HG03139 (cell line): ENCODE data around the gene DLL4.

ENCODE experiments used
- ATAC-seq: cut with Tn5 transposase; IDR thresholded peaks from one replicate; pipeline ENCODE4 v1.9.1; 2021; ENCODE audit not compliant: unreplicated experiment

DLL4 gene

DNA sequence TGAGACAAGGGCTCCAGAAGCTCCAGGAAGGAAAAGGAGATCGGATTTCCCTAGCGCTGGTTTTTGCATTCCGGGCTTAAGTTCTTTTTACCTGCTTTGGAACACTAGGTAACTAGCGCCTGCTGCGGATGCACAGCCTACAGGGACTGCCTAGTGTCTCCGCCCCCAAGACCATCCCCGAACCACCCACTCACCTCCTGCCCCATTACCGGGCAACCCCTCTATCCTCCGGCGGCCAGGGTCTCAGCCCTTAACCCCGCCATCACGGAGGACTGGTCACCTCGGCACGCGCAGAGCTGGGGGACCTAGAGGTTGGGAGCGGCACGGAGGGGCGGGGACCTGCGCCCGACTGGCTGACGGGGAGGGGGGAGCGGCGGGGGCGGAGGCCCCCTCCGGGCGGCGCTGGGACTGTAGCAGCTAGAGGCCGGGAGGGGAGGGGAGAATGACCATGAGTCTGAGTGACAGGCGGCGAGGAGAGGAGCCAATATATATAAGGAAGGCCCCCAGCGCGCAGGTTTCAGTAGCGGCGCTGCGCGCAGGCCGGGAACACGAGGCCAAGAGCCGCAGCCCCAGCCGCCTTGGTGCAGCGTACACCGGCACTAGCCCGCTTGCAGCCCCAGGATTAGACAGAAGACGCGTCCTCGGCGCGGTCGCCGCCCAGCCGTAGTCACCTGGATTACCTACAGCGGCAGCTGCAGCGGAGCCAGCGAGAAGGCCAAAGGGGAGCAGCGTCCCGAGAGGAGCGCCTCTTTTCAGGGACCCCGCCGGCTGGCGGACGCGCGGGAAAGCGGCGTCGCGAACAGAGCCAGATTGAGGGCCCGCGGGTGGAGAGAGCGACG lies at the start of gene DLL4:
Gene DLL4, plus strand, starts transcription at position 520 of the 839 bp plus-strand sequence. CDS start 329 bp downstream, outside the sequence.
- no peak for ATAC-seq

DNA sequence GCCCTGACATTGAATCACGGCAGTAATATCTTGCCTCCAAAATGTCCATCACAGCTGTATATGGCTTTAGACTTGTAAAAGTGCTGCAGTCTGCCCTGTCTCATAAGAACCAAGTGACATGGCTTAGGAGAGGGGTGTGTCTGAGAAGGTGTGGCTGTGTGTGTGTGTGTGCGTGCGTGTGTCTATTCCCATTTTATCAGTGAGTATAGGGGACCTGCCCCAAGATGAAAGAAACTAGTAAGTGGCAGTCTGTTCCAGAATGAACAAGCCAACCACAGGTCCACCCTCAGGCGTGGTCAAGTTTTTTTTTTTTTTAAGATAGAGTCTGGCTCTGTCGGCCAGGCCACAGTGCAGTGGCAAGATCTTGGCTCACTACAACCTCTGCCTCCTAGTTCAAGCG lies 49.5 kb upstream of the DLL4 start:
- ATAC-seq, result no peak

DNA sequence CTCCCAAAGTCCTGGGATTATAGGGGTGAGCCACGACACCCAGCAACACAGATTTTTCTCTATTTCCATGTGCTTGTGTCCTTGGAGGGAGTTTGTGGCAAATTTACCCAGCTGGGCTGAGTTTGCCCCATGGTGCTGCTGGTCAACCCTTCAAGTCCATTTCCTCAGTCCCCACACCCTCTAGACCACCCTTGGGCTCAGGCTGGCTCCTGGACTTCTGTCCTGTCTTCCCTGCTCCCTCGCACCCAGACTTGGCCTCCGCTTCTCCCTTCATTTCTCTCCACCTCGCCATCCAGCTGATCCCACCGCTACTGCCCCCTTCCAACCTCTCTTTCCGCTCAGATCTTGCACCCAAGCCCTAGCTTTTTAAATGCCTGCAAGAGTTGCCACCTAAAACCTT lies 47.8 kb upstream of the DLL4 start:
- ATAC-seq, result no peak

DNA sequence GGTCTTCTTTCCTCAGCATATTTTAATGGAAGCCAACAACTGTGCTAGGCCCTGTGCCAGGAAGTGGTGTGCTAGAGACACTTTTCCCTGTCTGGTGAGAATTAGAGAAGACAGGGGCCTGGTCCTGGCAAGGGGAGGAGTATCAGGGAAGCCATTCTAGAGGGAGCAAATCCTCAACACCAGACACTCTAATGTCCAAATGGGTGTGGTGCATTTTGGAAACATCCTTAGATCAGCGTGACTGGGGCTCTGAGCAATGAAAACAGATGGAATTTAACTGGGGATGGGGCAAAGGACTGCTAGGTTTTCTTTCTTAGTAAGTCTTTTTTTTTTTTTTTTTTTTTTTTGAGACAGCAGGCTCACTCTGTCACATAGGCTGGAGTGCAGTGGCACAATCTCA lies 42.6 kb upstream of the DLL4 start:
- ATAC-seq, result no peak

DNA sequence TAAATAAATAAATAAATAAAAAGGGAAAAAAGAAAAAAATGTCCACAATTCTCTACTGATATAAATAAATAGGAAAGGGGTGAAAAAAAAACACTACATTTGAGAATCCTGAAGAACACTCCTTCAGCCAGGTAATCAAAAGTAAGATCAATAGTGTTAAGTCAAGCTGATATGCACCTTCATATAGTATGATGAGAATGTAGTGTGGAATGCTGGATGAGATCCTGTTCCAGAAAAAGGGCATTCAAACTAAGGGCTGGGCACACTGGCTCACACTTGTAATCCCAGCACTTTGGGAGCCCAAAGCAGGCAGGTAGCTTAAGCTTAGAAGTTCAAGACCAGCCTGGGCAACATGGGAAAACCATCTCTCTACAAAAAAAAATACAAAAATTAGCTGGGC lies 40.0 kb upstream of the DLL4 start:
- no peak for ATAC-seq

DNA sequence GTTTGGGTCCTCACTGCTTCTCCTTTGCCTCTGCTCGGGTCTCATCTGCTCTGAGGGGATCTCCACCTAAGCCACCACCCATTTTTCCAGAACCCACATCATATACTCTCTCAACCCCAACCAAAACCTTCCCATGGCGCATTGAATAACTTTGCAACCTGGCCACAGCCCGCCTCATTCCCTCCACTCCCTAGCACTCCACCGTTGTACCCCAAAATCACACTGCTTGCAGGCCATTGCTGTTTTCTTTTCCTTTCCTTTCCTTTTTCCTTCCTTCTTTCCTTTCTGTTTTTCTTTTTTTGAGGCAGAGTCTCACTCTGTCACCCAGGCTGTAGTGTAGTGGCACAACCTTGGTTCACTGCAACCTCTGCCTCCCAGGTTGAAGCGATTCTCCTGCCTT lies 38.0 kb upstream of the DLL4 start:
- ATAC-seq, result no peak

DNA sequence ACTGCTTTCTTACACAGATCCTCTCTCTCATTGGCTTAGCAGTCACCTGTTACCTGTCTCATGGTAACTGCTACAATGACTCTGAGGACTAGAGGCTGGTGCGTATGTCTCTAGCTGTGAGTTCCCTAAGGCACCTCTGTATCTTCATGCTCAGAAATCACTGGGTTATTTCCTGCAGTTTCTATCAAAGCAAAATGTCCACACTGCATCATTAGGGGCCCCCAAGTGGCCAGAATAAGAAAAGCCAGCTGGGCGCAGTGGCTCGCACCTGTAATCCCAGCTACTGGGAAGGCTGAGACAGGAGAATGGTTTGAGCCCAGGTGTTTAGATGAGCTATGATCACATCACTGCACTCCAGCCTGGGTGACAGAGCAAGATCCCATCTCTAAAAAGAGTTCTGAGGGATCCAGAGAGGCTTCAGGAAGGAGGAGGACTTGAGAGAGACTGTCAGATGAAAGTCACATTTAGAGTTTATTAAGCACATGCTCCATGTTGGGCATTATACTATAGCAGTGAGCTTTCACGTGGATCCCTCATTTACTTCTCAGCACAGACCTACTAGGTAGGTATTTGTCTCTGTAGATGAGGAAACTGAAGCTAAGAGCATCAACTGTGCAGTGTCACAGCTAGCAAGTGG lies 37.2 kb upstream of the DLL4 start:
- ATAC-seq, result no peak

DNA sequence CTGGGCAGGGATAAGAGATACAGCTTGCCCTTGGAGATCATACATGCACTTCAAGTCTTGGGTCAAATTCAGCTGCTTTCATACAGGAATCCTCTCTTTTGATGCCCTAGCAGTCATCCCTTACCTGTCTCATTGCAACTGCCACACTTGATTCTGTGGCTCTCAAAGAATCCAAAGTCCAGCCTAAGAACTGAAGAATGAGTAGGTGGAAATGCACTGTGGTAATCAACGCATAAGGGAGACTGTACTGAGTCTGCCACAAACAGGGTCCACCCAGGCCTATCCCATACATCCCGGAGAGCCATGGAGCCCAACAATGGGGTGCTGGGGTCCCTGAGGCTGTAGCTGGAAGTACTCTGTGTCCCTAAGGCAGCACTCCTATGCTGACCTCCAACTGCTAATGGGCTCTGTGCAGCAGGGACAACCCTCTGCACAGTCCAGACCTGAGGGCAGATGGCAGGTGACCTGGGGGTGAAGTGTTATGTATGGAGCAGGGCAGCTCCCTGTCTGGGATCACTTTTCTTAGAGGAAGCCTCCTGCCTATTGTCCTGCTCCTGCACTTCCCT lies 36.6 kb upstream of the DLL4 start:
- no peak for ATAC-seq

DNA sequence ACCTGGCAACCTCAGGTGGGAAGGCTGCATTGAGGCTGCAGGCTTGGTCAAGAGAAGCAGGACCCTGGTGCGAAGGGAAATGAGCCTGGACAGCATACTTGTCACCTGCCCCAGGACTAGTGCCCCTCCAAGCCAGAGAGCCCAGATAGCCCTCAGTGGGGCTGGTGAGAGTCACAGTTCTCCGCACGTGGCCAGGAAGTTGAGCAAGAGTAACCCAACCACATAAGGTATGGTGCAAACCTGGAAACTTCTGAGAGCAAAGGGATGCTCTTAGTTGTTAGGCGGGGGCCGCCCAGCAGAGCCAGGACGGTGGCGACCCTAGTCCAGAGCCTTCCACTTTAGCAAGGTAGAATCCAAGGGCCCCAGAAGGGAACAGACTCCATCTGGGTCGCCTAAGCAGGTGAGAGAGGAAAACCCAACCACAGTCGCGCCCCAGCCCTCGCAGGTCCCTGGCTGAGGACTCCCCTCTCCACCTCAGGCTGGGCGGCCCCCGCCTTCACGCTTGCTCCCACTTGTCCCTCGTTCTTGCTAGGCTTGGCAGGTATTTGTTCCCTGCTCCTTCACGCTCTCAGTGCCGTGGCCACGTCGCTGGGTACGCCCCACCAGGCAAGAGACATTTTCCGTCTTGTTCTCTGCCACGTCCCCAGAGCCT lies 36.0 kb upstream of the DLL4 start:
- no peak for ATAC-seq

DNA sequence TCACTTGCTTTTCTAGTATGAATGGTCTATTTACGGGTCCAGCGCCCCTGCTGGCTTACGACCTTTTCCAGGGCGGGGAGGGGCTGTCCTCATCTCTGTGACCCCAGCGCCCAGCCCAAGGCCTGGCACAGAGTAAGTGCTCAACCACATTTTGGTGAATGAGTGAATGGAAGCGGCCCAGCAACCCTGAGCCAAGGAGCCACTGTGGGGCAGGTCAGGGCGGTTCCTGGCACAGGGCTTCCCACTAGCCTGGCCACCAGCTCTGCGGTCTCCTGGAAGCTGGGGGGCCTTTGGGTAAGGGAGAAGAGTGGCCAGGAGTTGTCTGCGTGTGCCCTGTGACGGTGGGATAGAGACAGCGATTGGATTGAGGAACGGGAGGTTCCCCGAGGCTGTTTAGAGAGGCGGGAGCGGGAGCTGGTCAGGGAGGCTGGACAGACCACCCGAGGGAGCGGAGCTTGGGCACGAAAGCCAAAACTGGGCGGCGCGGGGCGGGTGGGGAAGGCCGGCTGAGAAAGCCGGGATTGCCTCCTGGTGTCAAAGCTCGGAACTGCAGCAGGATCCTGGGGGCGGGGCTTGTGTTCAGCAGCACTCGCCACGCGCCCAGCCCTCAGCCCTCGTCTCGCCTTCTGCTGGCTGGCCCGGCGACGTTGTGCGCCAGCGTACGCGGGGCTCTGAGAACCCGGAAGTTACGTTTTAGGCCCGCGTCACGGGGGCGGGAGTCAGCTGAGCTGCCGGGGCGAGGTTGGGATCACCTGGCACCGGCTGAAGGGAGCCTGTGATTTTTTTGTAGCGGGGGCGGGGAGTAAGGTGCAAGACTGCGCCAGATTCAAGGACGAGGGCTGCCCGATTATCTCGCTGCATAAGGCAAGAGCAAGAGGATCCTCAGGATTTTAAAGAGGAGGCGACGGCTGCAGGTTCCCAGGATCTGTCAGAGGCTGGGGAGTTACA lies 35.1 kb upstream of the DLL4 start, which contains the start of gene VPS18:
Gene VPS18, plus strand, starts transcription at position 718 of the 948 bp plus-strand sequence. CDS start 319 bp downstream, outside the sequence.
- ATAC-seq, result peak; percentile 80

DNA sequence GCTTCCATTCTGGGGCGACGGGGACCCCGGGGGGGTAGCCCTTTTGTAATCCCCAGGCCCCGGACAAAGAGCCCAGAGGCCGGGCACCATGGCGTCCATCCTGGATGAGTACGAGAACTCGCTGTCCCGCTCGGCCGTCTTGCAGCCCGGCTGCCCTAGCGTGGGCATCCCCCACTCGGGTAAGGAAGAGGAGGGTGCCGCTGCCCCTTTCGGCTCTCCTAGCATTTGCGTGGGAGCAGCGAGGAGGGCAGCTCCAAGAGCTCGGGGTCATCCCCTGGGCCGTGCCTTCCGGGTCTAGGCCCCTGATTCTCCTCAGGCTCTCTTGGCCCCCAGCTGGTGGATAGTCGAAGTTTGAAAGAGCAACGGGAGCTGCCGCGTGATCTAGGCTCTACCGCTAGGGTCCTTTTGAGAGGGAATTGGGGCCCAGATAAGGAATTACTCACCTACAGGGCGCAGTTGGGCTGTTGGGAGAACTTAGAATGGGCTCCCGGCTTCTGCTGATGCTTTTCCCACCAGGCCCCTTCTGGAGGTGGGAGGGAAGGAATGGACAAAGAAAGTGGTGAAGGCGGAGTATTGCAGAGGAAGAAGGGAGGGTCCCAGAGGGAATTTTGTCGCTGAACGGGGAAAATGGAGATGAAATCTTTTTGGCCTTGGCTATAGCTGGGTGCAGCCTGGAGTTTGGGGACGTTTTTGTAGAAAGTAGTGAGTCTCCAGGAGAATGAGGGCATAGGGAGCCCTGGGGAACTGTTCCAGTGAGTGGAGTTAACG lies 34.3 kb upstream of the DLL4 start:
- no peak for ATAC-seq

DNA sequence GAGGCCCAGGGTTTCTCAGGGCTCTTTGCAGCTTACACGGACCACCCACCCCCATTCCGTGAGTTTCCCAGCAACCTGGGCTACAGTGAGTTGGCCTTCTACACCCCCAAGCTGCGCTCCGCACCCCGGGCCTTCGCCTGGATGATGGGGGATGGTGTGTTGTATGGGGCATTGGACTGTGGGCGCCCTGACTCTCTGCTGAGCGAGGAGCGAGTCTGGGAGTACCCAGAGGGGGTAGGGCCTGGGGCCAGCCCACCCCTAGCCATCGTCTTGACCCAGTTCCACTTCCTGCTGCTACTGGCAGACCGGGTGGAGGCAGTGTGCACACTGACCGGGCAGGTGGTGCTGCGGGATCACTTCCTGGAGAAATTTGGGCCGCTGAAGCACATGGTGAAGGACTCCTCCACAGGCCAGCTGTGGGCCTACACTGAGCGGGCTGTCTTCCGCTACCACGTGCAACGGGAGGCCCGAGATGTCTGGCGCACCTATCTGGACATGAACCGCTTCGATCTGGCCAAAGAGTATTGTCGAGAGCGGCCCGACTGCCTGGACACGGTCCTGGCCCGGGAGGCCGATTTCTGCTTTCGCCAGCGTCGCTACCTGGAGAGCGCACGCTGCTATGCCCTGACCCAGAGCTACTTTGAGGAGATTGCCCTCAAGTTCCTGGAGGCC lies 29.5 kb upstream of the DLL4 start:
- ATAC-seq, result no peak

DNA sequence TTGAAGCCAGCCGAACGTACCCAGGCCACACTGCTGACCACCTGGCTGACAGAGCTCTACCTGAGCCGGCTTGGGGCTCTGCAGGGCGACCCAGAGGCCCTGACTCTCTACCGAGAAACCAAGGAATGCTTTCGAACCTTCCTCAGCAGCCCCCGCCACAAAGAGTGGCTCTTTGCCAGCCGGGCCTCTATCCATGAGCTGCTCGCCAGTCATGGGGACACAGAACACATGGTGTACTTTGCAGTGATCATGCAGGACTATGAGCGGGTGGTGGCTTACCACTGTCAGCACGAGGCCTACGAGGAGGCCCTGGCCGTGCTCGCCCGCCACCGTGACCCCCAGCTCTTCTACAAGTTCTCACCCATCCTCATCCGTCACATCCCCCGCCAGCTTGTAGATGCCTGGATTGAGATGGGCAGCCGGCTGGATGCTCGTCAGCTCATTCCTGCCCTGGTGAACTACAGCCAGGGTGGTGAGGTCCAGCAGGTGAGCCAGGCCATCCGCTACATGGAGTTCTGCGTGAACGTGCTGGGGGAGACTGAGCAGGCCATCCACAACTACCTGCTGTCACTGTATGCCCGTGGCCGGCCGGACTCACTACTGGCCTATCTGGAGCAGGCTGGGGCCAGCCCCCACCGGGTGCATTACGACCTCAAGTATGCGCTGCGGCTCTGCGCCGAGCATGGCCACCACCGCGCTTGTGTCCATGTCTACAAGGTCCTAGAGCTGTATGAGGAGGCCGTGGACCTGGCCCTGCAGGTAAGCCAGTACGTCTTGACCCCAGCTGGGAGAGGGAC lies 28.7 kb upstream of the DLL4 start:
- no peak for ATAC-seq

DNA sequence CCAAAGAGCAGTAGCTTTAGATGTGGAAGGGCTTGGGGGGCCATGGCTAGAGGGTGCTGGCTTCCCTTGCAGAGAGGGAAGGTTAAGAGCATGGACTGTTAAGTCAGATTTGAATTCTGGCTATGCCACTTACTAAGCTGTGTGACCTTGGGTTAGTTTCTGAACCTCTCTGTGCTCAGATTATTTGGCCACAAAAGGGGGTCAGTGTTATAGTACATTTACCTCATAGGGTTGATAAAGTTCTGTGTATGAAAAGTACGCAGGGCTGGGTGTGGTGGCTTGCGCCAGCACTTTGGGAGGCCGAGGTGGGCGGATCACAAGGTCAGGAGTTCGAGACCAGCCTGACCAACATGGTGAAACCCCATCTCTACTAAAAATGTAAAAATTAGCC lies 28.1 kb upstream of the DLL4 start:
- ATAC-seq, result no peak

DNA sequence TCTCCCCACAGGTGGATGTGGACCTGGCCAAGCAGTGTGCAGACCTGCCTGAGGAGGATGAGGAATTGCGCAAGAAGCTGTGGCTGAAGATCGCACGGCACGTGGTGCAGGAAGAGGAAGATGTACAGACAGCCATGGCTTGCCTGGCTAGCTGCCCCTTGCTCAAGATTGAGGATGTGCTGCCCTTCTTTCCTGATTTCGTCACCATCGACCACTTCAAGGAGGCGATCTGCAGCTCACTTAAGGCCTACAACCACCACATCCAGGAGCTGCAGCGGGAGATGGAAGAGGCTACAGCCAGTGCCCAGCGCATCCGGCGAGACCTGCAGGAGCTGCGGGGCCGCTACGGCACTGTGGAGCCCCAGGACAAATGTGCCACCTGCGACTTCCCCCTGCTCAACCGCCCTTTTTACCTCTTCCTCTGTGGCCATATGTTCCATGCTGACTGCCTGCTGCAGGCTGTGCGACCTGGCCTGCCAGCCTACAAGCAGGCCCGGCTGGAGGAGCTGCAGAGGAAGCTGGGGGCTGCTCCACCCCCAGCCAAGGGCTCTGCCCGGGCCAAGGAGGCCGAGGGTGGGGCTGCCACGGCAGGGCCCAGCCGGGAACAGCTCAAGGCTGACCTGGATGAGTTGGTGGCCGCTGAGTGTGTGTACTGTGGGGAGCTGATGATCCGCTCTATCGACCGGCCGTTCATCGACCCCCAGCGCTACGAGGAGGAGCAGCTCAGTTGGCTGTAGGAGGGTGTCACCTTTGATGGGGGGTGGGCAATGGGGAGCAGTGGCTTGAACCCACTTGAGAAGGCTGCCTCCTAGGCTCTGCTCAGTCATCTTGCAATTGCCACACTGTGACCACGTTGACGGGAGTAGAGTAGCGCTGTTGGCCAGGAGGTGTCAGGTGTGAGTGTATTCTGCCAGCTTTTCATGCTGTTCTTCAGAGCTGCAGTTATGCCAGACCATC lies 26.3 kb upstream of the DLL4 start:
- ATAC-seq, result no peak

DNA sequence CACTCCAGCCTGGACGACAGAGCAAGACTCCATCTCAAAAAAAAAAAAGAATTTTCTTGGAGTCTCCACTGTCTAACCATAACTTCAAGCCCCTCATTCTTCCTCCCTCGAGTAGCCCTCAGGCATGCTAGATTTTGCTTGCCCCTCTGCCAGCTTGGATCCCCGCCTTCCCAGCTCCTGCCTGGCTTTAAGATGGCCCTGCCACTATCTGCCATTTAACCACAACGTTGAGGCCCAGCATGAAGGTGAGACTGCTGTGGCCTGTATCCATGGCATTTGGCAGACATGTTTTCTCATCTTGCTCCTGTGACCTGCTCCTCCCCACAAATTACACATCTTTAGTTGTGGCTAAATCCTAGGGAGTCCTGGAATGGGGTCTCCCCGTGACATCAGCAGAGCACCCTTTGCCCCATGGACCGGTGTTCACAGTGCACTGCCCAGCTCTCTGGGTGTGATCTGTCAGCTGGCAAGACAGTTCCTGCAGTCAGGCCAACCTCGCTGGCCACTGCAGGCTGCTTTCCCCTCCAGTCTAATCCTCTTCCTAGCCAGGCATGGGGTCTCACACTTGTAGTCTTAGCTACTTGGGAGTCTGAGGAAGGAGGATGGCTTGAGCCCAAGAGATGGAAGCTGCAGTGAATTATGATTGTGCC lies 24.5 kb upstream of the DLL4 start:
- no peak for ATAC-seq
